HG03457 (cell line): Measurements from ENCODE around the gene RALGAPA2.

Source experiments
- ATAC-seq: cut with Tn5 transposase; IDR thresholded peaks from one replicate; pipeline ENCODE4 v1.9.1; 2021; ENCODE audit warnings: moderate number of reproducible peaks; ENCODE audit not compliant: unreplicated experiment

The RALGAPA2 gene

GRCh38 chr20:20446001-20446400 is 266.4 kb downstream of the RALGAPA2 start:
- no peak for ATAC-seq

GRCh38 chr20:20443504-20443903 is 268.9 kb downstream of the RALGAPA2 start:
- ATAC-seq: no peak

- ATAC-seq: no peak
These were observed 270.0 kb downstream of the RALGAPA2 start for GRCh38 chr20:20442466-20442865.

- ATAC-seq: no peak
These were observed 271.4 kb downstream of the RALGAPA2 start for GRCh38 chr20:20440886-20441658.

- ATAC-seq: no peak
These were observed 272.0 kb downstream of the RALGAPA2 start for GRCh38 chr20:20440481-20440880.

GRCh38 chr20:20439602-20440190 is 272.7 kb downstream of the RALGAPA2 start:
- no peak for ATAC-seq

GRCh38 chr20:20437314-20437713 is 275.1 kb downstream of the RALGAPA2 start:
- ATAC-seq: no peak

- no peak for ATAC-seq
These were observed 275.8 kb downstream of the RALGAPA2 start for GRCh38 chr20:20436689-20437088.

GRCh38 chr20:20435453-20435852 is 277.0 kb downstream of the RALGAPA2 start:
- ATAC-seq: no peak

- no peak for ATAC-seq
These were observed 279.7 kb downstream of the RALGAPA2 start for GRCh38 chr20:20432618-20433286.

- ATAC-seq: no peak
These were observed 282.4 kb downstream of the RALGAPA2 start for GRCh38 chr20:20430066-20430465.

GRCh38 chr20:20428067-20428466 is 284.4 kb downstream of the RALGAPA2 start:
- ATAC-seq: no peak

- no peak for ATAC-seq
These were observed 285.1 kb downstream of the RALGAPA2 start for GRCh38 chr20:20427227-20427864.

GRCh38 chr20:20426655-20426907 is 285.9 kb downstream of the RALGAPA2 start:
- ATAC-seq: no peak

GRCh38 chr20:20425823-20426654 is 286.4 kb downstream of the RALGAPA2 start:
- no peak for ATAC-seq

GRCh38 chr20:20423117-20423516 is 289.3 kb downstream of the RALGAPA2 start:
- ATAC-seq: no peak

- no peak for ATAC-seq
These were observed 294.4 kb downstream of the RALGAPA2 start for GRCh38 chr20:20417876-20418676.

GRCh38 chr20:20415321-20415720 is 297.1 kb downstream of the RALGAPA2 start:
- ATAC-seq: no peak

GRCh38 chr20:20414640-20415220 is 297.7 kb downstream of the RALGAPA2 start:
- ATAC-seq: no peak

- no peak for ATAC-seq
These were observed 298.6 kb downstream of the RALGAPA2 start for GRCh38 chr20:20413810-20414281.
